GF-D8 (cell line): ENCODE measurements around the gene FAHD2A.
"Not testable (repeated sequence)": the region's sequence is repeated elsewhere in the genome, so short reads cannot be mapped to it uniquely, and the experiment has no call there.

ENCODE experiments used
- DNase-seq: peaks from one replicate; lab custom pipeline; 2025; lab: John Stamatoyannopoulos, UW

Gene FAHD2A

GRCh38 chr2:95390881-95391321 is 11.6 kb upstream of the FAHD2A start:
- no peak for DNase-seq

DNA sequence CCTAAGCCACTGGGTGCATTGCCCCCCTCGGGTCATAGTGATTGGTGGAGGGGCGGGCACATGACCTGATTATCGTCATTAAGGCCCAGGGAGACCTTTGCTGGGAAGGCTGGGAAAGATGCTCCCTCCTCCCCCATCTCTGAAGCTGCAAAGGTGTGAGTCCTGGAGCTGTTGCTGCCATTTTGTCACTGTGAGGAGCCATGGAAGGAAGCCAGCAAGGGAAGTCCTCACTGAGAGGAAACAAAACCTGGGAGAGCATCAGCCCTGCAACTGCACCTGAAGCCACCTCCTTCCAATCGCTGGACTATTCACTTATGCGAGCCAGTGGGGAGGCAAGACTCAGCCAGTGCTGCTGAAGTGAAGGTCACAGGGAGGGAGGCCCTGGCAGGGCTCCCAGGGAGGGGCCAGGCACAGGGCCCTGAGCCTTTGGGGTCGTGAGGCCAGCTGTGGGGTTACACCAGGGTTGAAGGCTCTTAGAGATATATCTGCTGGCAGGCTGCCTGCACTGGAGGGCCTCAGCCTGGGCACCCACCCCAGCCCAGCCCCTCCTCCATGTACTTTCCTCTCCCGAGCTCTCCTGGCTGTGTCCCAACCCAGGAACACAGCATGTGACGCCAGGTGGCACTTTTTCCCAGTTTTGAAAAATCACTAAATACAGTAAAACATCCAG is 10.7 kb upstream of the FAHD2A start:
- no peak for DNase-seq

GRCh38 chr2:95392320-95392719 is 10.2 kb upstream of the FAHD2A start:
- no peak for DNase-seq

DNA sequence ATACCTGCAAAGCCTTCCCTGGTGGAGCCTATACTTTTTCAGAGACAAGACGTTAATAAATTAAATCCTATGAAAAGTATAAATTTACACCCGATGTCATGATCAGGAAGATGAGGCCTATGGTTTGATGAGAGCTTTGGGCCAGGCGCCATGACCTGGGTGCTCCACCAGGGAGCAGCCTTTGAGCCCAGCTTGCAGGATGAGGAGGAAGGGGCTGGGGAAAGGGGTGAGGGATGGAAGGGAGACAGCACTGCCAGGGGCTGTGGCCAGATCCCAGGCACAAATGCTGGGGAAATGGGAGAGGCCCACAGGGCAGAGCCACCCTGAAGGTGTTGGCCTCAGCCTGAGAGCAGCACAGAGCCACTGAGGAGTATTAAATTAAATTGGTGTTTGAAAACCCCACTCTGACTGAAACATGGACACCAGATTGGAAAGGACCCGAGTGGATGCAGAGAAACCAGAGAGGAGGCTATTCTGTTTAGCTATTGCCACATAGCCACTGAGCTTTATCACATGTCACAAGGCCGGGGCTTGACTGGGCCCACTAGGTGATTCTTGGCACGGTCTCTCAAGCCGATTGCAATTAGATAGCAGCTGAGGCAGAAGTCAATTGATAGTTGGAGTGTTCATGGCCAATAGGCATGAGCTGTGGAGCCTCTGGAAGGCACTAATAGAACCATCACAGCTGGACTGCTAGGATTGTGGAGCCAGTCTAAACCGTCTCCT is 9.6 kb upstream of the FAHD2A start:
- no peak for DNase-seq

GRCh38 chr2:95393901-95394300 is 8.6 kb upstream of the FAHD2A start:
- no peak for DNase-seq

DNA sequence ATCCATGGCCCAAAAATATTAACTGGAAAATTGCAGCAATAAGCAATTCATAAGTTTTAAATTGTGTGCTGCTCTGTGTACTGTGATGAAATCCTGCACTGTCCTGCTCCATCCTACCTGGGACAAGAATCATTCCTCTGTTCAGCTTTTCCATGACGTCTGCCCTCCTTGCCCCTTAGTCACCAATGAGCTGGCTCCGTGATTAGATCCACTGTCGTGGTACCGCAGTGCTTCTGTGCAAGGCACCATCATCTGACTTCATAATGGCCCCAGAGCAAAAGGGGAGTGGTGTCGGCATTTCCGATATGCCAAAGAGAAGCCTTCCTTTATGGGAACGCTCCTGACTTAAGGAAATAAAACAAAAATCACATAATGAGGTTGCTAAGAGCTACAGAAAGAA is 3.4 kb upstream of the FAHD2A start:
- DNase-seq, result no peak

- DNase-seq, result no peak
Measured at GRCh38 chr2:95401480-95401879, 1.0 kb upstream of the FAHD2A start.

- DNase-seq, result not testable (repeated sequence)
Measured at GRCh38 chr2:95402004-95402369, 521 bp upstream of the FAHD2A start.

DNA sequence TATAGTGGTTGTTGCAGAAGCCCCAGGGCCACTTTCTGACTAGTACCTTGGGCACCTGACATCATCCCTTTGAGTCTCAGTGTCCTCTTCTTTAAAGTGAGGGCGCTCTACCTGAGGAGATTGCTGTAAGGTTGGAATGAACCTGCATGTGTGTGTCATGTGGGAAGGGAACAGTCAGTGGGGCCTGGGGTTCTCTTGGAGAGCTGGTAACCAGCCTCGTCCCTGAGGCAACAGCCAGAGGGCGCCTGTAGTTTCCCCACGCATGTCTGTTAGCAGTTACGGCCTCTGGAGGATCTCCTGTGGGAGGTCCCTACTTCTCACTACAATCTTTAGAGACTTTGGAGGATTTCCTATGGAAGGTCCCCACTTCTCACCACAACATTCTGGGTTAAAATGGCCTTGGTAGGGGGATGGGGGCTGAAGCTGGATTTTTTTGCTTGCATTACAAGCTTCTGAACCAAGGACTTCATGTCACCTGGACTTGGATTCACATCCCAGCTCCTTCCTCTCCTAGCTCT is 755 bp downstream of the FAHD2A start:
- DNase-seq, result peak; percentile 9

DNA sequence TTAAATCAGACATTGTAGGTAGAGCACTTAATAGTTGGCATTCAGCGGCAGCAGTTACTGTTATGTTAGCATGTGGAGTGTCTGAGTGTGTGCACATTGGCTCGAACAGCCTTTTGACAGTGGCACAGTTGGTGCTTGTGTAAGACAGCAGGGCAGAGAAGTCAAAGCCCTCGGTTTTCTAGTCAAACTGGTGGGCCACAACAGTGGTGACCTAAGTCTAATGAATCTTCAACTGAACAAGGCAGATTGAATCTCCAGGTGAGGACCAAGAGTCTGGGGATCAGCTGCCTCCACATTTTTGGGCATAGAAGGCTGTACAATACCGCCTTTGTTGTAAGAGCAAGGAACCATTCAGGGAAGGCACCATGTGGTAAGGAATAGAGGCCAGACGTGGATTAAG is 1.3 kb downstream of the FAHD2A start:
- not testable (repeated sequence) for DNase-seq

DNA sequence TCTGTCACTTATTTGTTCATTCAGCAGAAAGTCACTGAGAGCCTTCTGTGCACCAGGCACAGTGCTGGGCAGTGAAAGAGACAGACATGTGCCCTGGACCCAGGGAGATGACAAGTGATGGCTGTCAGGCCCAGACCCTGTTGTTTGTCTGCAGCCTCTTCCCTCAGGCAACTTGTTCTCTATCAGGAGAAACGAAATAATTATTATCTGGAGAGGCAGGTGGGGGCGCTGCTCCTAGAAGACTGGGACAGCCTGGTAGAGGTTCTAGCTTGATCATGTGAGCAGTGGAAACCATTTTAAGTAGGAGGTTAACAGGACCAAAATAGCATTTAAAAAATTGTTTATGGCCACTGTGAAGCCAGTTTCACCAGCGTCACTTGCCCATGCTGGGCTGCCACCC is 2.2 kb downstream of the FAHD2A start:
- DNase-seq, result not testable (repeated sequence)

GRCh38 chr2:95411239-95411638 is 8.7 kb downstream of the FAHD2A start:
- not testable (repeated sequence) for DNase-seq

DNA sequence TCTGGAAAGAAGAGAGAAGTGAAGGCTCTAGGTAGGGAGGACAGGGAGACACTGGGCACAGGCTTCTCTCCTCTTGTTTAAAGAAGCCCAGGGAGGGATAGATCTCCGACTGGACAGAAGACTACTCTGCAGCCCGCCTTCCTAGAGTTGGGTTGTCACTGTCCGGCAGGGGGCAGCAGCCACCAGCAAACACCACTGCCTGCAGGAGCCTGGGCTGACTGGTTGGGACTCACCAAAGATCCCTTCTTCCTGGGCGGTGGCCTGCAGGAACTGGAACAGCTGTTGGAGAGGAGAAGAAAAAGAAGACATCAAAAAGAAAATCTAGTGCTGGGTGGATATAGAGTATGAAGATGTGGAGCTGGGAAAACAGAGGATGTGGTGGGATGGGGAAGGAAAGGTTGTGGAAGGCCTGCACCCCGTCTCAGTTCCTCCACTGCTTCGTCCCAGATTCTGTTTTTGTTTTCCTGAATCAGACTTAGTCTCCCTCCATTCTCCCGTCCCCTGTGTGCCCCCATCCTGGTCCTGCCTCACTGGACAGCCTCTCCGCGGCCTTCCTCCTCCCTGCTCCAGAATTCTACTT is 11.6 kb downstream of the FAHD2A start:
- not testable (repeated sequence) for DNase-seq

DNA sequence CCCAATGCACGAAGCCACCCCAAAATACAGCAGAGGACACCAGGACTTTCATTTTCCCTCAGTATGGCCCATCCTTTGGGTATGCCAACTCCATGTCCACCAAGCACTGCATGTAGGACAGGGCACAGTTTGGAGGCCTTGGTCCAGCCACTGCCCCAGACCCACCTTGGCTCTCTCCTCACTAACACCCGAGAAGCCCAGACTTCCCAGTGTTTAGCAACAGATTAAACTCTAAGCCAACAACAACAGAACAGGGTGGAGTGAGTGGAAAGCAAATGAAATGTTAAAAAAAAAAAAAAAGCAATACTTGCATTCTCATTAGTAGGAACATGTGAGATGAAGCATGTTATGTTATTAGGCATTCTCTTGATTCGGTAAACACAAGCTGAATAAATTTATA is 12.6 kb downstream of the FAHD2A start:
- not testable (repeated sequence) for DNase-seq

DNA sequence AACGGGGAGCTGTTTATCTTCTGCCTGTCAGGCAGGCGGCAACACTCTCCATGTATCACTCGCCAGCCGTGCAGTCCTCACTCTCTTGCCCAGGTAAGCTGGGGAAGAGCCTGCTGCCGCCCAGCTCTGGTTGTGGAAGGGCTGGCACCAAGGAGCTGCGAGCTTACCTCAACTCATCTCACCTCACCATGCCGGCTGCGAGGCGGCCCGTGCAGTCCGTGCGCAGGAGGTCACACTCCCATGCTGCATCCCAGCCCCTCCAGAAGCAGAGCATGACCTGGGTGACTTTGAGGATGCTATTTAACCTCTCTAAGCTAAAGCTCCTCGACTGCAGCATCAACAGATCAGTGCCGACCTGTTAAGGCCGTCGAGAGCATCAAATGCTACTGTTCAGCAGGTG is 13.1 kb downstream of the FAHD2A start:
- not testable (repeated sequence) for DNase-seq

DNA sequence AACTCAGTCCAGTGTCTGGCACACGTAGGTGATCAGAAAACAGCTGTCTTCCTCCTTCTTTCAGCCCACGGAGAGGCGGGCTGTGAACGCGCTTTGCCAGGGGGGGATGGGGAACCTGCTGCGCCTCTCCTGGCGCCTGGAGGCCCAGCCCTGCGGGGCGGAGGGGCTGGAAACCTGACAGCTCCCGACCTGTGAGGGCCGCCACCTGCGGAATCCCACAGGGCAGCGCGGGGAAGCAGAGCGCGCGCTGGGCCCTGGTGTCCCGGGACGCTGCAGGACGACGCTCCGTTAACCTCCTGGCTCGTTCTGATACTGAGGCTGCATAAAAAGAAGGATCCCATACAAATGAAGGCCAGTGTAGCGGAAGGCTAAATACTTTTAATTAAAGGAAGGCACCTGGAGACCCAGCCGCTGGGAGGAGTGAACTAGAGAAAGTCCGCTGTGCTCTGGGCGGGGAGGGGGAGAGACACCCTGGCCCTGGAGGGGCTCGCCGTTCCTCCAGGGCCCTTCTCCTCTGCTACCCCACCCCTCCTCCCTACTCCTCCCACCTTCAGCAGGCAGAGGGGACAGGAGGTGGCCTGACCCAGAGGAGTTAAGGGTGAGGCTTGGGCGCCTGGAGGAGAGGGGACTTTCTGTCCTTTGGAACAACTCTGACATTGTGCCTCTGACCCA is 24.8 kb downstream of the FAHD2A start:
- not testable (repeated sequence) for DNase-seq

DNA sequence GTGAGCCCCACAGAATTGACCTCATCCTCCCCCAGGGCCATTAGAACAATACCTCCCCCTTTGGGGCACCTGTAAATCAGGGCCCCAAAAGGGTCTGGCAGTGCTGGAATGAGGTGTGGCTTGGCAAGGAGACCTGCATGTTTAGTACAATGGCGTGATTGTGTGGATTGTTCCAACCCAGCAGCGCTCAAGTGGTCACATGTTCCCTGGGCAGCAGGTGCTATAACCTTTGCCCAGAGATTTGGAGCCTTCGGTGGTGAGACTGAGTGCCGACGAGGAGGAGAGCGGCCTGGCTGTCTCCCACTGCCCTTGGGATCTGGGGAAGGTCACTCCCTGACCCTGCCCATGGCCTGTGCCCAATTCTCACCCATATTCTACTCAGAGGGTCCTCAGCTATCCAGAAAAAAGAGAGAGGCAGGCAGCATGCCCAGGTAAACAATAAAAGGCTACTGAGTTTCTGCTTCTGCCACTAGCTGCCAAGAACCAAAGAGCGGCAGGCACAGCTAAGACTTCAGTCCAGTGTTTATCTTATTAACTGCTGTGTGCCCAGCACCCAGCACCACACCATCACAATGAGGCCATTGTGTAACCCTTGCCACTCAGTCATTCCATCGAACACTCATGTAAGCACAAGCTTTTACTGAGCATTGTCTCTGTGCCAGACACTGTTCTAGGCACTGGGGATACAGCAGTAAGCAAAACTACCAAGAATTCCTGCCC is 27.4 kb downstream of the FAHD2A start:
- not testable (repeated sequence) for DNase-seq

DNA sequence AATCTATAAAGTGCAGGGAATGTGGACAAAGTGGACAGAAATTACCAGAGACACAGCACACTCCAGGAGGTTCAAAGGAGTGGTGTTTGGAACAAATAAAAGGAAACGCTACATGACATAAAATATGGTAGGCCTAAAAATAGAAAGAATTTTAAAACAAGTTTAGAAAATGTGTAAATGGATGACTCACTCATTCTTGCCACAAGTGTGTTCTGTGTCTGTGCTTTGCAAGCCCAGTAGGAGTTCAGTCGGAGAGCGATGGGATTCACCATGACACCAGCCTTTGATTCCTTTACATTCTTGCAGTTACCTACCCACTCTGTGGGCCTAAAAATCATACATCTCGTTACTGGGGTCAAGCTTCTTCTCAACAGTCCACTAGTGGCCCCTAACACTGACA is 30.9 kb downstream of the FAHD2A start:
- DNase-seq, result not testable (repeated sequence)

- DNase-seq, result not testable (repeated sequence)
Measured at GRCh38 chr2:95433973-95434372, 31.5 kb downstream of the FAHD2A start.

DNA sequence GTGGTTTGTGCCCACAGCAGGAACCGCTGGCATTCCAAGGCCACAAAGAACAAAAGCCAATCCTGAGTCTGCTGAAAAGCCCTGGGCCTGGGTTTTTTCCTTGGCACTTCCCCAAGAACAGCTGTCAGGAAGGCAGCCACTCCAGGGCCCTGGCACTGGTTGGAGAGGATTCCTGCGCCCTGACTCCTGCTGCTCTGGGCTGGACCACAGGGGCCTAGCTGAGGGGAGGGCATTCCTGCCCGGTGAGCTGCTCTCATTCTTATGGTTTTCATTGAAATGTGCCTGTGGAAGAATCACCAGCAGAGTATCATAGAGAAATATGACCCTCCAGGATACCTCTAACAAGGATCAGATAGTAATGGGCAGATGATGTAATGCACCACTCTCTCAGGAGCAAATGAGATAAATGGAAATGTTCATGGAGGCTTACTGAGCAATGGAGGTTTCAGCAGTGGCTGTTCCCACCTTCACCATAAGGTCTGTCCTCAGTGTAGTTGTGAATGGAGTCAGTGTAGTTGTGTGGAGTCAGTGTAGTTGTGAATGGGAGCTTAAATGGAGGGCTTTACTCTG is 32.1 kb downstream of the FAHD2A start:
- not testable (repeated sequence) for DNase-seq

DNA sequence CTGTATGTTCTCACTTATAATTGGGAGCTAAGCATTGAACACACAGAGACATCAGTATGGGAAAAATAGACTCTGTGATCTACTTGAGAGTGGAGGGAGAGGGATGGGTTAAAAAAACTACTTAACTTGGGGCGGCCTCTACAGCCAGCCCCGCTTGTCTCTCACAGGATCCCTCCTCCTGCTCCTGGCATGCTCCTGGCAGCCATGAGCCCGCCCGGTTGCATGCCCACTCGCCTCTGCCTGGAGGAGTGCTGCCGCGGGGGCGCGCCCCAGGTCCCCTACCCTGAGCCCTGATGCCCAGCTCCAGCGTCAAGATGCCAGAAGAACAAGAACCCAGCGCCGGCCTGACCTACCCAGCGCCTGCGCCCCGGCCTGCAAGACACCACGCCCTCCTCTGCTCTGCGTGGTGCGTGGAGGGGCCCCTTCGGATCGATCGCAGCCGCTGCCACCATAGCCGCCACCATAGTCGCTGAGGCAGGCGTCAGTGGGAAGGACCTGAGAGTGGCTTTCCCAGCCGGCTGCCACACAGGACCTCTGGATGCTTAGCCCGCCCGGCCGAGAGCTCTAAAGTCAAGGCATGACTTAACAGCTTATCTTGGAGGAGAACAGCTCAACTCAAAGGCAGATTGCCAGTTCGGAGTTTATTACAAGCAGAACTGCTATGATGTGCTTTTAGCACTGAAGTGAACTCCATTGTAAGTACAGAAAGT is 32.8 kb downstream of the FAHD2A start:
- DNase-seq, result not testable (repeated sequence)
